ENCODE measurements around the gene GLDC.

DNA sequence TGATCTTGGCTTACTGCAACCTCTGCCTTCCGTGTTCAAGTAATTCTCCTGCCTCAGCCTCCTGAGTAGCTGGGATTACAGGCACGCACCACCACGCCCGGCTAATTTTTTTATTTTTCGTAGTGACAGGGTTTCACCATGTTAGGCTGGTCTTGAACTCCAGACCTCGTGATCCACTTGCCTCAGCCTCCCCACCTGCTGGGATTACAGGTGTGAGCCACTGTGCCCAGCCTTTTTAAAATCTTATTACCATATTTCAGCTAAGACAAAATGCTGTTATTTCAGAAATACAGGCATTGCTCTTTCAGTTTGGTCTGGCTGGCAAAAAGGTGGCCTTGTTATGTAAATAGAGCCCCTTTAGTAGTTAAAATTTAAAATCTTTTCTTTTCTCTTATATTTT, 46.9 kb upstream of the GLDC start:
- TF ChIP-seq EP300 (IDR thresholded peaks at IDR 0.05; ENCODE audit: borderline replicate concordance in 1 of 2, control insufficient read depth in 1 of 2, low read depth in 2 of 2, low read length in 2 of 2): no peak
- no peak for TF ChIP-seq JUND (IDR thresholded peaks at IDR 0.05; ENCODE audit: low read depth, low read length)
- TF ChIP-seq, protein P1, sequence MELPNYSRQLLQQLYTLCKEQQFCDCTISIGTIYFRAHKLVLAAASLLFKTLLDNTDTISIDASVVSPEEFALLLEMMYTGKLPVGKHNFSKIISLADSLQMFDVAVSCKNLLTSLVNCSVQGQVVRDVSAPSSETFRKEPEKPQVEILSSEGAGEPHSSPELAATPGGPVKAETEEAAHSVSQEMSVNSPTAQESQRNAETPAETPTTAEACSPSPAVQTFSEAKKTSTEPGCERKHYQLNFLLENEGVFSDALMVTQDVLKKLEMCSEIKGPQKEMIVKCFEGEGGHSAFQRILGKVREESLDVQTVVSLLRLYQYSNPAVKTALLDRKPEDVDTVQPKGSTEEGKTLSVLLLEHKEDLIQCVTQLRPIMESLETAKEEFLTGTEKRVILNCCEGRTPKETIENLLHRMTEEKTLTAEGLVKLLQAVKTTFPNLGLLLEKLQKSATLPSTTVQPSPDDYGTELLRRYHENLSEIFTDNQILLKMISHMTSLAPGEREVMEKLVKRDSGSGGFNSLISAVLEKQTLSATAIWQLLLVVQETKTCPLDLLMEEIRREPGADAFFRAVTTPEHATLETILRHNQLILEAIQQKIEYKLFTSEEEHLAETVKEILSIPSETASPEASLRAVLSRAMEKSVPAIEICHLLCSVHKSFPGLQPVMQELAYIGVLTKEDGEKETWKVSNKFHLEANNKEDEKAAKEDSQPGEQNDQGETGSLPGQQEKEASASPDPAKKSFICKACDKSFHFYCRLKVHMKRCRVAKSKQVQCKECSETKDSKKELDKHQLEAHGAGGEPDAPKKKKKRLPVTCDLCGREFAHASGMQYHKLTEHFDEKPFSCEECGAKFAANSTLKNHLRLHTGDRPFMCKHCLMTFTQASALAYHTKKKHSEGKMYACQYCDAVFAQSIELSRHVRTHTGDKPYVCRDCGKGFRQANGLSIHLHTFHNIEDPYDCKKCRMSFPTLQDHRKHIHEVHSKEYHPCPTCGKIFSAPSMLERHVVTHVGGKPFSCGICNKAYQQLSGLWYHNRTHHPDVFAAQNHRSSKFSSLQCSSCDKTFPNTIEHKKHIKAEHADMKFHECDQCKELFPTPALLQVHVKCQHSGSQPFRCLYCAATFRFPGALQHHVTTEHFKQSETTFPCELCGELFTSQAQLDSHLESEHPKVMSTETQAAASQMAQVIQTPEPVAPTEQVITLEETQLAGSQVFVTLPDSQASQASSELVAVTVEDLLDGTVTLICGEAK (IDR thresholded peaks at IDR 0.05; ENCODE audit: borderline replicate concordance): no peak
- no peak for TF ChIP-seq SMC3 (IDR thresholded peaks at IDR 0.05; ENCODE audit: borderline replicate concordance, low read length)
- no peak for TF ChIP-seq NRF1 (conservative IDR thresholded peaks at IDR 0.05; ENCODE audit: low read depth, low read length)
- TF ChIP-seq, protein P2, sequence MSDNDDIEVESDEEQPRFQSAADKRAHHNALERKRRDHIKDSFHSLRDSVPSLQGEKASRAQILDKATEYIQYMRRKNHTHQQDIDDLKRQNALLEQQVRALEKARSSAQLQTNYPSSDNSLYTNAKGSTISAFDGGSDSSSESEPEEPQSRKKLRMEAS (IDR thresholded peaks at IDR 0.05; ENCODE audit: low read depth, low read length): no peak

Data from GM12878 (cell line).